Hematopoietic multipotent progenitor cell treated with erythropoietin and hydrocortisone succinate and interleukin-3 and kit ligand, for 6 days (in vitro differentiated cells): ENCODE results near the gene PPP2R5A.
"Not testable (repeated sequence)": the region's sequence is repeated elsewhere in the genome, so short reads cannot be mapped to it uniquely, and the experiment has no call there.

Experiments
- DNase-seq: peaks from one replicate; pipeline ENCODE4 v3.0.0-alpha.2; 2015

PPP2R5A gene

DNA sequence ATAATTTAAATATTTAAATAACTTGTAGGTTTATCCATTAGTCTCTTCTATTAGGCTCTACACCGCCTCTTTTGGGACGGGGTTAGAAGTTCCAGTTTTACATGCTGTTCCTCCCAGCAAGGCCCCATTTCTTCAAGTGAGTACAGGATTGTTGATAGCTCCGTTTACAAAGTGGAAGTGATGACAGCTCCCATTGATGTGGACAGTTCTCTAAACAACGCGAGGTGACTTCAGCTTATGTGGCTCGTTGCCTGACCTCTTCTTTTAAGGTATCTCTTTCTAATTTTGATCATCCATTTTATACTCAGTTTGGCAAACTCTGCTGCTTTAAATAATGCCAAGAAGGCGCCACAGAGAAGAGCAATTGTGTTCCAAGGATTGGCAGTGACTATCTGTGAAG is 79.8 kb downstream of the PPP2R5A start:
- no peak for DNase-seq

DNA sequence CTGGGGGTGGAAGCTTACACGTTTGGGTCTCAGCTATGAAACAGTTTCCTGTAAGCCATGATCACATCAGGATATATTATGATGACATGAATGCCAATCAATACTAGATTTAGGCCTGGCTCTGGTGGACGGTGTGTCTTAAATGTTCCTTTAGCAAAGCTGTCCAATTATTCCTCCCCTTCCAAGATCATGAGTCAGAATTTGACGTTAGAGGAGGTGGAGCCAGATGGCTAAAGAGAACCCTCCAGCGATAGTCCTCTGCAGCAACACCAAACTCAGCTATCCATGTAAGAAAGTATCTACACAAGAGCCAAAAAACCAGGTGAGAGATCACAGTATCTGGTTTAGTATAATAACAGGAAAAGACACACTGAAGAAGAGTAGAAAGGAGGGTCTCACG is 81.7 kb downstream of the PPP2R5A start:
- DNase-seq, result no peak

DNA sequence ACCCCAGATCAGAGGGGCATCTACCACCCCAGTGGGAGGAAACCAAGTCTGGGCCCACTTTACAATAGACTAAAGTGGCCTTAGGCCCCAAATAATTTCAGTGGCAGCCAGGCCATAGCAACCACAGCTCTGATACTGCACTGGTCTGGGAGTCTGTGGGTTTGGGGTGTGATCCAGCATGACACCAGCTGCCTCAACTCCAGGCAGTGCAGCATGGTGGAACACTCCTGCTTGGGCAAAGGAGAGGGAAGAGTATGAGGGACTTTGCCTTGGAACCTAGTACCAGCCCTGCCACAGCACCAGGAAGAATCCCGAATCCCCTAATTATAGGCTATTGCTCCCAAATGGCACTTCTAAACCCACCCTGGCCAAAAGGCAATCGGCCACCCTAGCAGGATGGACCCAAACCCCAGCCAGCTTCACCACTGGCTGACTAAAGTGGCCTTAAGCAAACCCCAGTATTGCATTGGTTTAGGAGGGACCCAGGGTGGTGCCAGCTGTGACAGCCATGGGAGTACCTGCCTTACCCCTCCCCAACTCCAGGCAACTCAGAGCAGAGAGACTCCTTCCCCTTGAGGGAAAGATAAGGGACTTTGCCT is 82.4 kb downstream of the PPP2R5A start:
- DNase-seq, result no peak

DNA sequence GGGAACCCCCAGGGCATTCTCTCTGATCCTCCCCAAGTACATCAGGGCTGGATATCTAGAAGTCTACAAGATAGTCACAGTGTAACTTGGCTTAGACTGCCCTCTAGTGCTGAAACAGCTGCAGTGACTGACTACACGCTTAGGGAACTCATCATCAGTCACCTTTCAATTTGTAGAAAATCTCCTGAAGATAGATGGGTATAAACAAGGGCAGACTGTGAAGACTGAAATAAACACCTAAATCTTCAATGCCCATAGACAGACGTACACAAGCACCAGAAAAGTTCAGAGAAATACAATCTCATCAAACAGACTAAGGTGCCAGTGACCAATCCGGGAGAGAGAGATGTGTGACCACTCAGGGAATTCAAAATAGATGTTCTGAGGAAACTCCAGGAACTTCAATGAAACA is 82.9 kb downstream of the PPP2R5A start:
- peak; percentile 93 for DNase-seq

DNA sequence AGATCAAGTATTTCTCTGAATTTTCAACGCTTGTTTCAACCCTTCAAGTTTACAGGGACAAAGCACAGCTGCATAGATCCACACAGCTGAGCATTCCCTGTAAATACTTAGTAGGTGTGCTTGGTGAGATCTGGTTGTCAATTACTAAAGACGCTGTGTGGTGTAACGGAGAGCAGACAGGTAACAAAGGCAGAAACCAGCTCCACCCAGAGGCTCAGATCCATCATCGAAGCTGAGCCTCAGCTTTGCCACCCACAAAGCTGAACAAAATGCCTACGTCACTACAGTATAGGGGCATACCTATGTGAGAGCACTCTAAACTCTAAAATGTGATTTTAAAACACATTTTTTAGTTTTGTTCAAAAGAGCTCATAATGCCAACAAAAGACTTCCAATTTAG is 90.8 kb downstream of the PPP2R5A start:
- DNase-seq, result no peak

DNA sequence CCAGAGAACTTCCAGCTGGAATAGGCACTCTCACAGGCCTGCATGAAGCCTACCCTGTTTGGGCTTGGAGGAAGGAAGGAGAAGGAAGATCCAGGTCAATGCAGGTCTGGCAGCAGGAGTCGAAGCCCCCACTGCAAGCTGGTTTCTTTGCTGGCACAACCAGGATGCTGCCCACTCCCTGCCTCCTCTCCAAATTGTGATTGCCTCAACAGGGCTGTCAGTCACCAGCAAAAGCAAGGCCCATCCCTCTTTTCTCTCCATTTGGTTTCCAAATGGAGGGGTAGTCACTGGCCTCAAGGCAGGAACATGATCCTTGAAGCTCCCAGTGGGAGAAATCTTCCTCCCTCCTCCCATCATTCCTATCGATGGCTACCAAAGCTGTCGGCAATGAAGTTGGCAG is 92.4 kb downstream of the PPP2R5A start:
- DNase-seq, result no peak

DNA sequence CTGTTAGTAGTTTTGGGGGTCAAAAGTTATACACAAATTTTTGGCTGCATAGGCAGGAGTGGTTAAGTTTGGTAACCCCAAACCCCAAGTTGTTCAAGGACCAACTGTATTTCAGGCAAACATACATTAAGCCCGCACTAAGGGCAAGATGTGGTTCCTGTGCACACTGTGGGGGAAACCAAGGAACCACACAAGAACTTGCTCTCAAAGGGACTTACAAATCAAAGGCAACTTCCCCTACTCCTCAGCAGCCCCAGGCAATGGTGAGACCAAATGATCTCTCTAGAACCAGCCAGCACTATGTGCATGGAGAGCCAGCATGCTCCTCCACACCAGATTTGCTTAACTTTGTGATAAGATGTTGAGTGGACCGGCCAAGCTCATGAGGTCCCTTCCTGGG is 94.2 kb downstream of the PPP2R5A start:
- DNase-seq, result no peak

DNA sequence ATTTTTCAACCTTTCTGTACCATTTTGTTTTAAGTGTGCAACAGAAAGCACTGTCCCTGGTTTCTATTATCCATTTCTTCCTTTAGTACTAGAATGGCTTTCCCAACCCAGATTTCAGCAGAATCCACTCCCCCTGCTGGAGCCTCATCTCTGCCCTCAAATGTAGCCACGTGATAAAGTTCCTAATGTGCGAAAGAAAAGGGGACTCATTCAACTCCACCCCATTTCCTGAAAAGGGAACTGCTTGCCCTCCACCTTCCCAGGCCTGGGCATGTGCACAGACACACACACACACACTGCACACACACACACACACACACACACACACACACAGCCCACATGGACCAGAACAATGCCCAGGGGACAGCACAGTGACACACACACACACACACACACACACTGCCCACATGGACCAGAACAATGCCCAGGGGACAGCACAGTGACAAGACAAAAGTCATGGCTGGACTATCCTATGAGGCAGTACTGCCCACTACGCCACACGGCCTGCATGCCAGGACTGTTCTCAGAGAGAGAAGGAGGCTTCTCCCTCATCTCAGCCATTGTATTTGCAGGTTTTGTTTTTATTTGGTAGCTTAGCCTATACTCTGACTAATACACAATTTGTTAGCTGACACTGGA is 96.3 kb downstream of the PPP2R5A start:
- no peak for DNase-seq

DNA sequence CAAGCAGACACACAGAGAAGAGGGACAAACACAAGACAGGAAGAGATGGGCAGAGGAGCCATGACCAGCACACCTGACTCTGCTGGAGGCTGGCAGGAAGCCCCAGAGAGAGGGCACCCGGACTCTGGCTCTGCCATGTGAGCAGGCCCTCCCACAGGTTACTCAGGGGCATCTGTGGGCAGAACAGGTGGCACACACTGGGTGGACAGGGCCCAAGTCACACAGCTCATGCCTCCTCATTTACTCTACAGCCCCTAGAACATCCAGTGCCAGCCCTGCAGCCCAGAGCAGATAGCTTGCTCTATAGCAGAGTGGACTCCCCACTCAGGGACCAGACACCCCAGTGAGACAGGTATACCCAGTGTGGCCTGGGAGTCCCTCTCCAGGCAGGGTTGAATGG is 100.8 kb downstream of the PPP2R5A start:
- no peak for DNase-seq

DNA sequence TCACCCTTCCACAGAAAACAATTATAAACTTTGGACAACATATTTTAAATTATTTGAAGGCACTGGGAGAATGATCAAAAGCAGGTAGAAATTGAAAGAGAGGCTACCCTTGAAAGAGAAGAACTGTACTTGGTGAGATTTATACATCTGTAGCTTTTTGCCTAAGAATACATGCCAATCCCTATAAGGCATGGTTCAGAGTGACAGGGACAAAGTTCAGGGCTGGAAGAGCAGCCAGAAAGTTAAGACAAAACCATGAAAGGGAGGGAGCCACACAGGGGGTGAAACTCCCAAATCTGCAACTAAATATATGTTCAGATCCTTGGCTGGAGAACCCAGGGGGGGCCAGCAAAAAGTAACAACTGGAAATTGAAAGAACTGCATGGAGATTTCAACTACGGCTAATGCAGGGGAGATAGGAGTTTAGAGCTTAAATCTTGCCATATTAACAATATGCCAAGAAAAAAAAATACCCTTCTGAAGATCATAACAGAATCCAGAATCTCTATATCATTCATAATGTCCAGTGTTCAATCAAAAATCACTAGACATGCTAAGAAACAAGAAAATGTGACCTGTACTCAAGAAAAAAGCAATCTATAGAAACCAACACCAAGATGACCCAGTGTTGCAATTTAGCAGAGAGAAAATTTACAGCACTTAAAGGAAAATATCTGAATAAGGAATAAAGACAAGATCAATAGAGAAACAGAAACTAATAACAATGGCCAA is 103.9 kb downstream of the PPP2R5A start:
- no peak for DNase-seq

DNA sequence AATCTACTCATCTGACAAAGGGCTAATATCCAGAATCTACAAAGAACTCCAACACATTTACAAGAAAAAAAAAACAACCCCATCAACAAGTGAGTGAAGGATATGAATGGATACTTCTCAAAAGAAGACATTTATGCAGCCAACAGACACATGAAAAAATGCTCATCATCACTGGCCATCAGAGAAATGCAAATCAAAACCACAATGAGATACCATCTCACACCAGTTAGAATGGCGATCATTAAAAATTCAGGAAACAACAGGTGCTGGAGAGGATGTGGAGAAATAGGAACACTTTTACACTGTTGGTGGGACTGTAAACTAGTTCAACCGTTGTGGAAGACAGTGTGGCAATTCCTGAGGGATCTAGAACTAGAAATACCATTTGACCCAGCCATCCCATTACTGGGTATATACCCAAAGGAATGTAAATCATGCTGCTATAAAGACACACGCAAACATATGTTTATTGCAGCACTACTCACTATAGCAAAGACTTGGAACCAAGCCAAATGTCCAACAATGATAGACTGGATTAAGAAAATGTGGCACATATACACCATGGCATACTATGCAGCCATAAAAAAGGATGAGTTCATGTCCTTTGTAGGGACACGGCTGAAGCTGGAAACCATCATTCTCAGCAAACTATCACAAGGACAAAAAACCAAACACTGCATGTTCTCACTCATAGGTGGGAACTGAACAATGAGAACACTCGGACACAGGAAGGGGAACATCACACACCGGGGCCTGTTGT is 110.6 kb downstream of the PPP2R5A start:
- DNase-seq, result not testable (repeated sequence)

DNA sequence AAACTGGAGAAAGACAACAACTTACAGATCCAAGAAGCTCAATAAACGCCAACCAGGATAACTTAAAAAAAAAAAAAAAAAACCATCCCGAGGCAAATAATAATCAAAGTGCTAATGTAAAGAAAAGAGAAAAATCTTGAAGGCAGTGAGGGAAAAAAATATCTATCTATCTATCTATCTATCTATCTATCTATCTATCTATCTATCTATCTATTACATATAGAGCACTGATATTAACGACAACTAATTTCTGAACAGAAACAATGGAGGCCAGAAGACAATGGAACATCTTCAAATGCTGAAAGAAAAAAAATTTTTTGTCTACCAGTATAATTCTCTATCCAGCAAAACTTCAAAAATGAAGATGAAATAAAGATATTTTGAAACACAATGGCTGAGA is 111.4 kb downstream of the PPP2R5A start:
- DNase-seq, result peak; percentile 12

DNA sequence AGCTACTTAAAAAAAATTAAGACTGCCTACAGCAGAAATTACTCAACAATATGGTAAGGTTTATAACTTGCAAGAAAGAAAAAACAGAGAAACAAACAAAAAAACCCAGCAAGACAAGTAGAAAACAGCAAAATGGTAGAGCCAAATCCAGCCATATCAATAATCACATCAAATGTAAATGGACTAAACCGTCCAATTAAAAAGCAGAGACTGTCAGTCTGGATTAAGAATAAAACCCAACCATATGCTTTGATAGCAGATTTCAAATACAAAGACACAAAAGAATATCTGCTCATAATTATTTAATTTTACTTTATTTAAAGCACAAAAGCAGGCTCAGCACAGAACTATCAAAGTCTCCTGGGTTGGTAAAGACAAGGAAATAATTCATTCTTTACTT is 112.0 kb downstream of the PPP2R5A start:
- DNase-seq, result no peak

DNA sequence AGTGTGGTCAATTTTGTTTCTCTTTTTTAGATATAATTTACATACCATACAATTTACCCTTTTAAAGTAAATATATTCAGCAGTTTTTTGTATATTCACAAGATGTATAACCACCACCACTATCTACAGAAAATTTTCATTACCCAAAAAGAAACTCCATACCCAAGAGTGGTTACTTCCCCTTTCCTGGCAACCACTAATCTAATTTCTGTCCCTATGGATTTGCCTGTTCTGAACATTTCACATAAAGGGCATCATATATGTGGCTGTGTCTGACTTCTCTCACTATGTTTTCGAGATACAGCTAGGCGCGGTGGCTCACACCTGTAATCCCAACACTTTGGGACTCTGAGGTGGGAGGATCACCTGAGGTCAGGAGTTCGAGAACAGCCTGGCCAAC is 115.8 kb downstream of the PPP2R5A start:
- DNase-seq, result no peak

DNA sequence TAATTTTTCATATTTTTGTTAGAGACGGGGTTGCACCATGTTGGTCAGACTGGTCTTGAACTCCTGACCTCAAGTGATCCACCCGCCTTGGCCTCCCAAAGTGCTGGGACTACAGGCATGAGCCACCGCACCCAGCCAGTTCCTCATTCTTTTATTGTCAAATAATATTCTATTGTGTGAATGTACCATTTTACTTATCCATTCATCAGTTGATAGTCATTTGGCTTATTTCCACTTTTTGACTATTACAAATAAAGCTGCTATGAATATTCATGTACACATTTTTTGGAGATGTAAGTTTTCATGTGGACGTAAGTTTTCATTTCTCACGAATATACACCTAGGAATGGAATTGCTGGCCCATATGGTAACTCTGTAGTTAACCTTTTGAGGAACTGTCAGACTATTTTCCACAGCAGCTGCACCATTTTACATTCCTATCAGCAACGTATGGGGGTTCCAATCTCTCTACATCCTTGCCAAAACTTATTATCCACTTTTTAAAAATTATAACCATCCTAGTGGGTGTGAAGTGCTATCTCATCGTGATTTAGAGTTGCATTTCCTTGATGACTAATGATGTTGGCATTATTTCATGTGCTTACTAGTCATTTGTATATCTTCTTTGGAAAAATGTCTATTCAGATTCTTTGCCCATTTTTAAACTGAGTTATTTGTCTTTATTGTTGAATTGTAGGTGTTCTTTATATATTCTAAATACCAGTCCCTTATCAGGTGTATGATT is 116.8 kb downstream of the PPP2R5A start:
- DNase-seq, result no peak

DNA sequence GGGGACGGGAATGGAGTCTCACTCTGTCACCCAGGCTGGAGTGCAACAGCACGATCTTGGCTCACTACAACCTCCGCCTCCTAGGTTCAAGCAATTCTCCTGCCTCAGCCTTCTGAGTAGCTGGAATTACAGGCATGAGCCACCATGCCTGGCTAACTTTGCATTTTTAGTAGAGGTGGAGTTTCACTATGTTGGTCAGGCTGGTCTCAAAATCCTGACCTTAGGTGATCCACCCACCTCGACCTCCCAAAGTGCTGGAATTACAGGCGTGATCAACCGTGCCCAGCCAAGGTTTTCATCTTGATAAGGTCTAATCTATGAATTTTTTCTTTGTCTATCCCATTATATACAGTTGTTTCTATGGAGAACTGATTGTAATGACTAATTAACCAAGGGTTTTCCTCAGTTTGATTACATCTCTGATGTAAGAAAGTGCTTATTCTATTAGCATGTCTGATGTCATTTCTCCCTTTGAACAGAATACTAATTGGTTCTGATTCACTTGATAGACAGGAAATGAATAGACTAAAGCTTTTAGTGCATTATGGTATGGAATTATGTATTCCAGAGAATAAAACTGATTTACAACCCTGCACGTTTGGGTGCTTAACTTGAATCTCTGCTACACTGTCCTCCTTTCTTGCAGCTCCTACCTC is 117.6 kb downstream of the PPP2R5A start:
- DNase-seq, result no peak

DNA sequence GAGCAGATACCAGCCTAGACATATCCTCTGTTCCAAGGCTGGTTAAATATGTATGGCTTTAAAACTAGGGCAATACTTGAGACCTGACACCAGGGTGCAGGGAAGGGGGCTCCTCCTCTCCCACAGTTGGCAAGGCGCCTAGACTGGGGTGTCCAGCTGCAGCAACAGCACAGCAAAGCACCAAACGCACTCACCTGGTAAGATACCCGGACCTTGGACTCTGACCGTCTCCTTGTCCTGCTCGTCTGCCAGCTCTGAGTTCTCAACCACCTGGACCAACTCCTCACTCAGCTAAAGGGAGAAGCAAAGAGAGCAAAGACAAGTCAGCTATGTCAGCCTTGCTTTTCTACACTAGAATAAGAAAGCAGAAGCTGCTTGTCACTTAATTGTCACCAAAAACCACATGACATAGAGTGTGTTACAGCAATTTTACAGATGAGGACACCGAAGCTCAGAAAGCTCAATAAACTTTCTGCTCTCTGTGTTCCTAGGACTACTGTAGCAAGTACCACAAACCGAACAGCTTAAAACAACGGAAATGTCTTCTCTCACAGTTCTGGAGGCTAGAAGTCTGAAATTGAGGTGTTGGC is 125.1 kb downstream of the PPP2R5A start:
- DNase-seq, result no peak
